GM12878 (cell line): ENCODE results near the gene IGF2BP2. TPM values are rescaled to one million over a fixed set of nuclear protein-coding genes. Genes with fewer than 3 reads are reported as not detected.

Experiments used
- ATAC-seq: fragments of 200-7000 bp; cut with Tn5 transposase; 3 replicates; pipeline ENCODE4 v1.9.1; 2020; ENCODE audit warnings: mild to moderate bottlenecking, moderate library complexity
- BruUV-seq: library from RNA; stranded (reverse); fragments of 400-500 nt; replicated peaks from 2 replicates; lab custom pipeline; 2021; lab: Mats Ljungman, UMichigan
- CTCF ChIA-PET: fragments of 300-600 bp; sonication (Branson Sonifier 250); formaldehyde crosslinking; extraction: SDS; loops from one replicate; lab custom pipeline; 2021; ENCODE audit warnings: inconsistent platforms; lab: Yijun Ruan, JAX
- POLR2A ChIA-PET: fragments of 350-600 bp; formaldehyde crosslinking; extraction: SDS; loops from one replicate; lab custom pipeline; 2021; ENCODE audit warnings: inconsistent platforms; lab: Charles Lee
- RAD21 ChIA-PET: fragments of 300-600 bp; sonication (Branson Sonifier 250); formaldehyde crosslinking; loops from one replicate; lab custom pipeline; 2023; ENCODE audit warnings: antibody characterized with exemption; ENCODE audit not compliant: unreplicated experiment; lab: Charles Lee
- SMC1A ChIA-PET: fragments of 300-600 bp; sonication (Branson Sonifier 250); formaldehyde crosslinking; loops from one replicate; lab custom pipeline; 2023; ENCODE audit not compliant: unreplicated experiment, uncharacterized antibody; lab: Charles Lee
- DNase-seq: peaks from one replicate; pipeline ENCODE4 v3.0.0-alpha.2; 2011; ENCODE audit warnings: low read depth, low spot score
- FAIRE-seq: peaks from 3 replicates; lab custom pipeline; 2011; peaks lifted over from hg19 to GRCh38; lab: Jason Lieb, UNC
- H2AFZ ChIP-seq: 2 replicates; pipeline ENCODE4 v1.6.0; 2011; ENCODE audit warnings: low read depth, low read length, control low read depth; ENCODE audit not compliant: control insufficient read depth
- H3K27ac ChIP-seq: 2 replicates; pipeline ENCODE4 v1.5.1; 2011; ENCODE audit warnings: control low read depth; ENCODE audit not compliant: control insufficient read depth, insufficient read depth
- H3K27me3 ChIP-seq, 2 experiments: replicated peaks in 1 of 2; 2 replicates each; pipeline versions ENCODE4 v1.6.0 to v1.6.1; 2011; ENCODE audit warnings: low read length in 1 of 2; ENCODE audit not compliant: control insufficient read depth in 2 of 2, insufficient read depth in 2 of 2
- H3K36me3 ChIP-seq, 2 experiments: 2 replicates each; pipeline ENCODE4 v1.5.1; 2011; ENCODE audit warnings: low read length in 1 of 2; ENCODE audit not compliant: control insufficient read depth in 2 of 2, insufficient read depth in 2 of 2
- H3K4me1 ChIP-seq: 2 replicates; pipeline ENCODE4 v1.6.1; 2011; ENCODE audit warnings: mild to moderate bottlenecking, low read length, moderate library complexity, mixed read lengths; ENCODE audit not compliant: control insufficient read depth, insufficient read depth
- H3K4me2 ChIP-seq: 2 replicates; pipeline ENCODE4 v1.6.0; 2011; ENCODE audit warnings: control low read depth; ENCODE audit not compliant: control insufficient read depth, insufficient read depth
- H3K4me3 ChIP-seq: fragments of 200-600 bp; sonication (generic); 2 replicates; pipeline ENCODE4 v1.5.1; 2016
- H3K79me2 ChIP-seq: 2 replicates; pipeline ENCODE4 v1.6.0; 2011; ENCODE audit warnings: low read length; ENCODE audit not compliant: control insufficient read depth, insufficient read depth
- H3K9ac ChIP-seq: 2 replicates; pipeline ENCODE4 v1.8.0; 2011; ENCODE audit warnings: low read length, control low read depth, mixed read lengths; ENCODE audit not compliant: control insufficient read depth, insufficient read depth
- H3K9me3 ChIP-seq: replicated peaks from 3 replicates; pipeline ENCODE4 v1.5.1; 2011; ENCODE audit warnings: mild to moderate bottlenecking, low read length; ENCODE audit not compliant: control insufficient read depth, insufficient read depth
- H4K20me1 ChIP-seq: 2 replicates; pipeline ENCODE4 v1.6.0; 2011; ENCODE audit not compliant: control insufficient read depth, insufficient read depth
- BHLHE40 ChIP-seq, 2 experiments: fragments of 450-650 bp in 1 of 2; IDR thresholded peaks; 2 replicates each; pipeline ENCODE4 v1.6.1; 2011 to 2017; ENCODE audit warnings: low read depth in 2 of 2, borderline replicate concordance in 1 of 2, improper control_type of control experiment in 1 of 2, low read length in 1 of 2, mild to moderate bottlenecking in 1 of 2
- EED ChIP-seq: sonication (generic); IDR thresholded peaks from 2 replicates; pipeline ENCODE4 v1.6.1; 2016; ENCODE audit warnings: antibody characterized with exemption, low read depth
- EGR1 ChIP-seq, 2 experiments: IDR thresholded peaks; 1 replicate in 1 of 2; 2 replicates in 1 of 2; pipeline ENCODE4 v1.6.1; 2011 to 2012; ENCODE audit warnings: low read depth in 2 of 2, low read length in 2 of 2, borderline replicate concordance in 1 of 2, mild to moderate bottlenecking in 1 of 2, moderate library complexity in 1 of 2
- EZH2 ChIP-seq: IDR thresholded peaks from 2 replicates; pipeline ENCODE4 v1.6.1; 2012; ENCODE audit warnings: low read depth, mild to moderate bottlenecking, control low read depth, inconsistent platforms, low read length, borderline replicate concordance; ENCODE audit not compliant: control insufficient read depth
- HDAC6 ChIP-seq: fragments of 200-600 bp; sonication (generic); IDR thresholded peaks from one replicate; pipeline ENCODE4 v1.8.0; 2017; ENCODE audit warnings: antibody characterized with exemption; ENCODE audit not compliant: unreplicated experiment
- JUNB ChIP-seq: IDR thresholded peaks from 2 replicates; pipeline ENCODE4 v1.6.1; 2016; ENCODE audit warnings: antibody characterized with exemption, mild to moderate bottlenecking
- NBN ChIP-seq: fragments of 450-650 bp; IDR thresholded peaks from 2 replicates; pipeline ENCODE4 v1.6.1; 2016
- NFXL1 ChIP-seq: fragments of 450-650 bp; IDR thresholded peaks from 2 replicates; pipeline ENCODE4 v1.6.1; 2017; ENCODE audit warnings: antibody characterized with exemption, mild to moderate bottlenecking, borderline replicate concordance
- NR2F1 ChIP-seq: fragments of 450-650 bp; conservative IDR thresholded peaks from 2 replicates; pipeline ENCODE4 v1.6.1; 2017; ENCODE audit warnings: mild to moderate bottlenecking
- RAD21 ChIP-seq: IDR thresholded peaks from 2 replicates; pipeline ENCODE4 v1.6.1; 2011; ENCODE audit warnings: mild to moderate bottlenecking, low read depth, low read length, moderate library complexity; ENCODE audit not compliant: insufficient read depth
- RCOR1 ChIP-seq: conservative IDR thresholded peaks from 2 replicates; pipeline ENCODE4 v1.6.1; 2012; ENCODE audit warnings: low read depth, low read length, improper control_type of control experiment
- SMAD1 ChIP-seq: fragments of 450-650 bp; IDR thresholded peaks from 2 replicates; pipeline ENCODE4 v1.6.1; 2018; ENCODE audit warnings: mild to moderate bottlenecking, low read depth; ENCODE audit not compliant: partially characterized antibody
- SP1 ChIP-seq: IDR thresholded peaks from one replicate; pipeline ENCODE4 v1.6.1; 2011; ENCODE audit warnings: low read depth, low read length
- SRF ChIP-seq, 2 experiments: IDR thresholded peaks; 2 replicates each; pipeline ENCODE4 v1.6.1; 2011; ENCODE audit warnings: low read depth in 2 of 2, low read length in 2 of 2, mild to moderate bottlenecking in 1 of 2, moderate library complexity in 1 of 2
- TAF1 ChIP-seq: IDR thresholded peaks from 2 replicates; pipeline ENCODE4 v1.6.1; 2011; ENCODE audit warnings: mild to moderate bottlenecking, low read depth, low read length, borderline replicate concordance
- YBX1 ChIP-seq: fragments of 450-650 bp; IDR thresholded peaks from 2 replicates; pipeline ENCODE4 v1.6.1; 2016; ENCODE audit warnings: antibody characterized with exemption
- YY1 ChIP-seq: IDR thresholded peaks from 2 replicates; pipeline ENCODE4 v1.6.1; 2011; ENCODE audit warnings: low read depth, mild to moderate bottlenecking, low read length
- ZNF207 ChIP-seq: fragments of 450-650 bp; IDR thresholded peaks from 2 replicates; pipeline ENCODE4 v1.6.1; 2014; ENCODE audit warnings: antibody characterized with exemption, mild to moderate bottlenecking, borderline replicate concordance
- ZNF24 ChIP-seq: fragments of 450-650 bp; IDR thresholded peaks from 2 replicates; pipeline ENCODE4 v1.6.1; 2017; ENCODE audit warnings: antibody characterized with exemption, mild to moderate bottlenecking
- WGBS: methylation state at CpG from one replicate; pipeline ENCODE4 v1.1.6; 2016; ENCODE audit warnings: low lambda C conversion rate; ENCODE audit not compliant: insufficient replicate concordance, insufficient coverage; ENCODE audit errors: missing lambda C conversion rate; 5-methylcytosine and 5-hydroxymethylcytosine counted together
- in situ Hi-C: fragments of 300-500 bp; cut with MboI; formaldehyde crosslinking; loops from 9 replicates; pipeline ENCODE4 v1.14.3; 2018; ENCODE audit warnings: mixed read lengths
- intact Hi-C: fragments of 100-400 bp; cut with micrococcal nuclease; formaldehyde crosslinking; loops from one replicate; pipeline ENCODE4 v1.14.2; 2022; ENCODE audit not compliant: unreplicated experiment
- polyA plus RNA-seq, 11 experiments: library from polyadenylated mRNA; depleted of rRNA in 4 of 11; unstranded in 6 of 11; stranded (reverse) in 5 of 11; fragments of >200 nt; fragmentation: Nextera tagmentation in 4 of 11; fragmentation: Illumina TruSeq in 1 of 11; extraction: Ambion mirVana in 4 of 11; extraction: Trizol in 1 of 11; gene quantifications; 1 replicate in 1 of 11; 2 replicates in 10 of 11; pipeline versions ENCODE4 v1.2.1 to v1.2.3, GENCODE V29; 2011 to 2016; ENCODE audit warnings: inconsistent platforms in 2 of 11, missing spikeins in 2 of 11, low read depth in 1 of 11
- total RNA-seq, 4 experiments: library from RNA; depleted of rRNA in 3 of 4; stranded (reverse); fragments of >200 nt in 3 of 4; fragmentation: Illumina TruSeq in 1 of 4; extraction: Trizol in 1 of 4; gene quantifications; 2 replicates each; pipeline versions ENCODE4 v1.2.1 to v1.2.3, GENCODE V29; 2013 to 2021

IGF2BP2 gene
- total and polyA plus RNA-seq, 10 of the 15 experiments (the other 5 are each of a cell fraction or from before 2014, with no cell fraction given) = 0.25 to 0.72 TPM; not detected in 8

- Histone ChIP-seq H3K9me3 (no peaks in the 10 kb centered on the region), H2AFZ (no peak overlapping the region), H3K4me2 (no peak overlapping the region), H3K27me3 (no peaks in the 10 kb centered on the region; a peak in 1 of 4 replicates), H3K36me3 (no peaks in the 10 kb centered on the region), H3K9ac (no peak overlapping the region), H3K4me3 (no peak overlapping the region), H3K27ac (no peak overlapping the region), H3K79me2 (no peaks in the 10 kb centered on the region), H3K4me1 (no peaks in the 10 kb centered on the region), H4K20me1 (no peaks in the 10 kb centered on the region; the same call in 1 of the 2 replicates)
- ATAC-seq (no peak), DNase-seq (no peak), FAIRE-seq (no peak)
- BruUV-seq = no TSS peak
- CTCF ChIA-PET = no interaction called here
- in situ Hi-C loops = no loop called here
- TF ChIP-seq ZNF207 = no peak
- no peak for TF ChIP-seq HDAC6
- no peak for TF ChIP-seq NBN
- TF ChIP-seq SP1 = no peak
- TF ChIP-seq TAF1 = no peak
- TF ChIP-seq NFXL1 = no peak
- no peak for TF ChIP-seq NR2F1
- no peak for TF ChIP-seq BHLHE40 (IDR thresholded peaks at IDR 0.05; ENCODE audit: borderline replicate concordance in 1 of 2, low read depth in 2 of 2, low read length in 1 of 2)
- no peak for TF ChIP-seq YY1
- no peak for TF ChIP-seq EGR1 (IDR thresholded peaks at IDR 0.05; ENCODE audit: borderline replicate concordance in 1 of 2, low read depth in 2 of 2, low read length in 2 of 2)
- no peak for TF ChIP-seq ZNF24
- TF ChIP-seq SMAD1 = no peak
- no peak for TF ChIP-seq YBX1
- no peak for TF ChIP-seq JUNB
- TF ChIP-seq RCOR1 = no peak
- TF ChIP-seq EZH2 = no peak
- TF ChIP-seq SRF (IDR thresholded peaks at IDR 0.05; ENCODE audit: low read depth in 2 of 2, low read length in 2 of 2) = no peak
- no peak for TF ChIP-seq EED
- no peak for TF ChIP-seq RAD21
- POLR2A ChIA-PET = no interaction called here
- WGBS = 33% methylated on average over 1 of the region's 1 CpG
- RAD21 ChIA-PET = no interaction called here
- SMC1A ChIA-PET = no interaction called here
- intact Hi-C loops = no loop called here
Measured at GRCh38 chr3:185866555-185866954, 41.7 kb upstream of the IGF2BP2 start.
